ENCODE data around the gene FBXO48.

GRCh38 chr2:68472796-68473414, 5.8 kb upstream of the FBXO48 start:
- TF ChIP-seq CTCF (IDR thresholded peaks at IDR 0.05): no peak
- no peak for TF ChIP-seq POLR2A (IDR thresholded peaks at IDR 0.05)

All from adrenal gland (tissue), 5 donors.